Measurements from ENCODE around the gene RNF169.

RNF169 gene, protein sequence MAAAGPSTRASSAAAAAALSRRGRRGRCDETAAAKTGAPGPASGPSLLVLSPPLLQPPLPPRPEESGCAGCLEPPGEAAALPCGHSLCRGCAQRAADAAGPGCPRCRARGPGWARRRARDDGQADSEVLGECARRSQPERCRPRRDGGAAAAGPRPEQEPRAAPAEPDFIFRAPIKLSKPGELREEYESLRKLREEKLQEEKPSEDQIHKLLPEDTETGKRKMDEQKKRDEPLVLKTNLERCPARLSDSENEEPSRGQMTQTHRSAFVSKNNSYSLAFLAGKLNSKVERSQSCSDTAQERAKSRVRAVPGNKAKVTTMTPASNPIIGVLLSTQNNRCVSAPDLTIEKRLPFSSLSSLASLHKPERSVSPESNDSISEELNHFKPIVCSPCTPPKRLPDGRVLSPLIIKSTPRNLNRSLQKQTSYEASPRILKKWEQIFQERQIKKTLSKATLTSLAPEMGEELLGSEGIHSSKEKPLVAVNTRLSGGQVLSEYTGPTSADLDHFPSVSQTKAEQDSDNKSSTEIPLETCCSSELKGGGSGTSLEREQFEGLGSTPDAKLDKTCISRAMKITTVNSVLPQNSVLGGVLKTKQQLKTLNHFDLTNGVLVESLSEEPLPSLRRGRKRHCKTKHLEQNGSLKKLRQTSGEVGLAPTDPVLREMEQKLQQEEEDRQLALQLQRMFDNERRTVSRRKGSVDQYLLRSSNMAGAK

DNA sequence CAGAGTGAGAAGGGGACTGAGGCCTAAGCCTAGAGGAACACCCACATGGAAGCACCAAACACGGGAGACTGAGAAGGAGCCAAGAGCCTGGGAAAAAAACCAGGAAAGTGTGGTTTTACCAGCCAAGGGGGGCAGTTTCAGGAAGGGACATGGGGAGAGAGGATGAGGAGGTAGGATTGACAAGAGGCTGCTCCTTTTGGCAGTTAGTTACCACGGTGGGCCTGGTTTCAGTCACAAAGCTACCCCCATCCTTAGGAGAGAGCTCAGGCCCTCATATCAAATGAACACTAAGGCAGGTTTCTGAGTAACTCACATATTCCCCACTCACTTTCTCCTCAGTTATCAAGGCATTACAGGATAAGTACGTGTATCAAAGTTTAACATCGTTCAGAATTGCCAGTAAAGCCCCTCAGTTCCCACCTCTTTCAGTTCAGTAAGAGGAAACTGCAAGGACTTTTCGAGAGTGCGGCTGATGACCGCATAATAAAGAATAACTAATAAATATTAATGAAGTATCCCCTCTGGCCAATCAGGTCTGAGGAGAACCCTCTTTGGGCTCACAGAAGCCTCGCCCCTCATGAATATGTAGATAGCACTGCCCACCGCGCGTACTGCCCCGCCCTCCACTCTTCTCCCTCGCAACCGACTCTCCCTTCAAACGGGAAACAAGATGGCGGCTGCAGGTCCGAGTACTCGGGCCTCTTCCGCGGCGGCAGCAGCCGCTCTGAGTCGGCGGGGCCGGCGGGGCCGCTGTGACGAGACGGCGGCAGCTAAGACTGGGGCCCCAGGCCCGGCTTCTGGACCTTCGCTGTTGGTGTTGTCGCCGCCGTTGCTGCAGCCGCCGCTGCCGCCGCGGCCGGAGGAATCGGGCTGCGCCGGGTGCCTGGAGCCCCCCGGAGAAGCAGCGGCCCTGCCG lies at the start of gene RNF169:
Gene RNF169 (plus strand): TSS at position 639 of the 916 bp plus-strand sequence. CDS start 32 bp downstream, at position 671.
- DNase-seq: peak; percentile 94

DNA sequence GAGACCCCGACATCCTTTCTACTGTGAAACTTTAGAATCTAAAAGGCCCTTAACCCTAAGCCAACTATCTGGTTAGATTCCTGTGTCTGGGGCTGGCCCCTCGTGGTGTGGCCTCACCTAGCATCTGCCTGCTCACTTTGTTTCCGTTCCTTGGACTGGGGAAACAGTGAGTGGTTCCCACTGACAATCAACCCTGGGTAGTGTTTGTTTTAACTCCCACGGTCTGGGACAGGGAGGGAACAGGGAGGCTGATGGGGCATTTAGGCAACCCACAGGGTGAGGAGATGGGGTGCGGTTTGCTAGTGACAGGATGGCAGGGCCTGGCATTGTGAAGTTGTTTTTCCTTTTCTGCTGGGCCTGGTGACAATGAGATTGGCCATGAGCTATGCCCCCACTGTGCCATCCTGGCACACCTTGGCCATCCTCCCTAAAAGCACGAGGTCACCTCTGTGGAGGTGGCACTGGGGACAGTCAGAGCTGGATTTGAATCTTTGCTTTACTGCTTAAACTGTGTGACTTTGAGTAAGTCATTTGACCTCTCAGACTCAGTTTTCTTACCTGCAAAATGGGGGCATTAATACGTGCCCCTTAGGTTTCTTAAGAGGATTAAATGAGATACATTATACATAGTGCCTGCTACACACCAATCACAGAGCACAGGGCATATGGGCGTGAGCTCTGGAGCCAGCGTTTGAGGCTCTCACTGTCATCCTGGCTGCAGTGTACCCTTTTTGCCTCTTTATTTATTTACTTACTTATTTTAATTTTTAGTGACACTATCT lies 48.8 kb upstream of the RNF169 start:
- no peak for DNase-seq

DNA sequence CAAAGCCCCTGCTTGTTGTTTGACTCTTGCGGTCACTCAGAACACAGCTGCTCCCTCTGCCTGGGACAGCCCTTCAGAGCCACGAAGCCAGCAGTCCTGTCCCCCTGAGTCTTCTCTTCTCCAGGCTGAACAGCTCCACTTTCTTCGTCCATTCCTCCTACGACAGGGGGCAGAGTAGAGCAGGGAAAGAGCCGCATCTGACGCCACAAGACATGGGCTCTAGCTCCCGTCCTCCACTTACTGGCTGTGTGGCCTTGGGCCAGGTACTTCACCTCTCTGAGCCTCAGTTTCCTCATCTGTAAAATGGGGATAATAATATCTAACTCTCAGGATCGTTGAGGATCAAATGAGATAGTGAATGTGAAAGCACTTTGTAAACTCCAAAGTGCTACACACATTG lies 47.3 kb upstream of the RNF169 start:
- no peak for DNase-seq

DNA sequence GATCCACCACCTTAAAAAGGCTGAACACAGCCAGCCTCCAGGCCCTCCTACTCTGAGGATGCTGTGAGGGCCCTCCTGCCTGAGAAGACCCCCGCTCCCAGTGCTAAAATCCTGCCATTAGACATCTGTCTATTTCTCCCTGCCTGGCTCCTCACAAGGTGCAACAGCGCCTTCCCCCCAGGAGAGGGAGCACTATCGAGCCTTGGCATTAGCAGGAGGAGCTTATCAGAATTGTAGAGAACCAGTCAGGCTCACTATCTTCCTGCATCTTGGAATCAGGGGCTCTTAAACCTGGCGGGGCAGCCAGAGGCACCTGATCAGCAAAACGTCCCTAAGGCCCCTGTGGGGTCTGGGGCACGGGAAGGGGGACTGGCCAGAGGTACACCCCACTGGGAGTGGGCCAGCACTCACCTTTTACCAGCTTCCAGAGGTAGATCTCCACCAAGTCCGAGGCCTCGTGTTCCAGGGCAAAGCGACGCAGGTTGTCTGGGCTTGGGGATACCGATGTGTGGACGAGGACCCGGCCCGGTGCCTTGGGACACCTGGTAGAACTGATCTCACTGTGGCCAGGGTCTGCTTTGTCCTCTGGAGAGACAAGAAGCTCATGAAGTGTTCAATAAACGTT lies 46.2 kb upstream of the RNF169 start:
- peak; percentile 67 for DNase-seq

DNA sequence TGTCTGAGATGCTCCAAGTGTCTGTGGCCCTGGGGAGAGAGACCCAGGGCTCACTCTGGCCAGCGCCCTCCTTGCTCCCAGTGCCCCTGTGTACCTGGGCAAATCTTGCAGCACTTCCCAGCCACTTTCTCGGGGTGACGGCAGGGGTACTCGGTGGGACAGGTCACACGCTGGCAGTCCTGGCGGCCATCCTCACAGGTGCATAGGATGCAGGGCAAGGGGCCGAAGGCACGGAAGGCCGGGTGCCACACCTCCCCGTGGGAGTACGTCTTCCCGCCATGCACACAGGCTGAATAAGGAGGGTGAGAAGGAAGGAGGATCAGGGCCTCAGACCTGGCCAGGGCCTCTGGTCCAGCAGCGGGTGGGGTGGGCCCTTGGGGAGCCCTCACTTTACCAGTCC lies 45.4 kb upstream of the RNF169 start:
- DNase-seq: no peak

DNA sequence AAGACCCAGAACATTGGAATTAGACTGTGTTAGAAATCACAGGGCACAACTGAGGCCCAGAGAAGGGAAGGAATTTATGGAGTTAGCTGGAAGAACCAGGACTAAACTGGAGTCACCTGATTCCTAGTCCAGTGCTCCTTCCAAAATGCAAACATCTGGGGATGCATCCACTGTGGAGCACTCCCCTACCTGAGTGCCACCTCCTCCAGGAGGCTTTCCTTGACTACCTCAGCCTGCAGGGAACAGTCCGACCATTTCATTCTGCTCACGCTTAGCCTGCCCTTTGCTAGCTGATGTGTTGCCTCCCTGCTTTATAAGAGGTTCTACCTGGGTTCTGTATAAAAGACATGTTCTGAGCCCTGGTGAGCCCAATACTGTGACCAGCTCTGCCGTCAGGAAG lies 41.5 kb upstream of the RNF169 start:
- no peak for DNase-seq

DNA sequence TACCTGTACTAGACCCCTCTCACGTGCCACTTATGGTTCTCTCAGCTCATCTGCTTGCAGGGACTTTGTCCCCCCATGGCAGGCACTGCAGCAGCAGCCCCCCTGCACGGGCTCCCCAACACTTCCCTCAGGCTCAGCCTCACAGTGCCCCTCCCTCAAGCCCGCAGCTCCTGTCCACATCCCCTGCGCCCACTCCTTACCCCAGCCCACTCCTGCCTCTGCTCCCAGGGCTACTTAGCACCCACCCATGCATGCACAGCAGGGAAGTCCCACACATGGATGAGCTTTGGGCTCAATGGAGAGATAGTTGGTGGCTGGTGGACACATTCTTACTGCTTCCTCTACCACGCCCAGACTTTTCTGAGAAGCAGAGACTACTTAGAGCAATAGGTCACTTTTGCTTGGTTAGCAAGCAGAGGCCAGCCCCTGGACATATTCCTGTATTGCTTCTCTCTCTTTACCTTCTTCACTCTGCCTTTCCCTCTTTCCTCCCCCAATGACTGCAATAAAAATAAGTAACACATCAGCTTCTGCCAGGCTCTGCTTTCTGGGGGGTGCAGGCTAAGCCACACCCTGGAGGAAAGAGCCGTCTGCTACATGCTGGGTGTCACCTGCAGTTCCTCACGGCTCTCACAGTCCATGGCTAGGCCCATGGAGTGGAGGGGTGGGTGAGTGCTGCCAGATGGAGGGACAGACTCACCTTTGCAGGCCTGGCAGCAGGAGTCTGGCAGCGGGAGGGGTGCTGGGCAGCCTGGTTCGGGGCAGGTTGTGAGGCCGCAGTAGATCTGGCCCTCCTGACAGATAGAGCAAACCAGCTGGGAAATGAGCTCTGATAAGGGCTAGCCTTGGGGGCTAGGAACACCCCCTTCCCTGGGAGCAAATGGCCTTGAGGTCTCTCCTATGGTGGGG lies 40.8 kb upstream of the RNF169 start:
- DNase-seq: no peak

DNA sequence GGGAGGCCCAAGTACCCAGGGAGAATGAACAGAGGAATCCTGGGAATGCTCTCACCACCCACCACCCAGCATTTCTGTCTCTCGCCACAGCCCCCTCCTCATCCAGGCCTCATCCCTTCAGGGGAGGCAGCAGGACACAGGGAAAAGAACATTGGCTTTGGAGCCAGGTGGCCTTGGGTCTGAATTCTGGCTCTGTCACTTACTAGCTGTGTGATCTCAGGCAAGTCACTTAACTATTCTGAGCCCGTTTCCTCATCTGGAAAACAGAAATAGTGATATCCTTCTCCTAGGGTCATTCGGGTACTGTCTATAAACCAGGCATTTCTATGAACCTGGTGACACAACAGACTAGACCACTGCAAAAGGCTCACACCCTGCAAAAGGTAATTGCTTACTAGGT lies 39.5 kb upstream of the RNF169 start:
- no peak for DNase-seq

DNA sequence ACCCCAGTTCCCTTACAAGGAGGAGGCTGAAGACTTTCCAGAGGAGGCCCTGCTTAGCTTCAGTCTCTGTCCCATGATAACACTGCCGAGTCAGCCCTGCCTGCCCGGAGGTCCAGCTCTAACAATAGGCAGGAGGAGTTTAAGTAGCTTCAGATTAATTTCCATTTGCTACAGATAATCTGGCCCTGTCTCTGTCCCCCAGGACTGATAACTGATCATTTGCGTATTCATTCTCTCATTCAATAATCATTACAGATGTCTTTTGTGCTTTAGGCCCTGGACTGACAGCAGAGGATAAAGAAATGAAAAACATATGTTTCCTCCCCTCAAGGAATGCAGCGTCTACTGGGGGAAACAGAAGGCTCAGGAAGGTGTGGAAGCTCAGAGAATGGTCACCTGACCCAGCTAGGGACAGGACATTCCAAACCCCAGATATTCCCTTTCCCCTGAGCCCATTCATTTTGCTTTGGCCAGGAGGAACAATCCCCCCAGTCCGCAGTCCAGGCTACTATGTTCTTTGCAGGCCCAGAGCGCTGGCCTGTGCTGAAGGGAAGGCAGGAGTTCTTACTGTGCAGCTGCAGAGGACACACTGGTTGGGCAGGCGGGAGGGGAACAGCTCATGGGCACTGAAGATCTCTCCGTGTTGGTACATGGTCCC lies 38.2 kb upstream of the RNF169 start:
- peak; percentile 55 for DNase-seq

DNA sequence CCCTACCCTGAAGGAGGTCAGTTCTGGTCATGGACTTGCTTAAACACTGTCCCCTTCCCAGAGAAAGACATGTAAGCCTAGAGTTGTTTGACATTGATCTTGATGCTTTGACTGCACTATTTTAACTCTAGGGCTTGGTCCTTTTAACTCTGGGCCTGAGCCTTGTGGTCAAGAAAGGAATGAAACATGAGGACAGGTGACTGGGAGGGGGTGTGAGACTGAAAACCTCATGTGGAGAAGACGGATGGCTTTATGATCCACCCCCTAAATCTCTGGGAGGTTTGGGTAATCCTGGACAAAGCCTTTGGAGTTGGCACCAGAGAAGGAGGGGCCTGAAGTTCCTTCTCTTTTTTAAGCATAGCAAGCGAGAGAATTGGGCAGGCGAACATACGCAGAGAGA lies 35.0 kb upstream of the RNF169 start:
- no peak for DNase-seq

DNA sequence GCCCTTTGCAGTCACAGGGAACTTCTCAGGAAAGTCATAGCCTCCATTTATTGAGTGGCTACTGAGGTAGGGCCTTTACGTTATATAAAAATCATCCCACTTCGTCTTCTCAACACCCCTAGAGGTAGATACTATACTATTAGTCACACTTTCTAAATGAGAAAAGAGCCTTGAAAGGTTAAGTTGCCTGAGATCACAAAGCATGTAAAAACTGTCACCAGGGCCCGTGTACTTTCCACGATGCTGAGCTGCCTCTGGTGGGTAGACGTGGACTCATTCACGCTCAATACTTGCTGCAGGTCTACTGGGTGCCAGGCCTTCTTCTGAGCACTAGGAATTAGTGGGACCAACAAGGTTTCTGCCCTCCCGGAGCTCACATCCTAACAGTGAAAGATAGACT lies 33.7 kb upstream of the RNF169 start:
- no peak for DNase-seq

DNA sequence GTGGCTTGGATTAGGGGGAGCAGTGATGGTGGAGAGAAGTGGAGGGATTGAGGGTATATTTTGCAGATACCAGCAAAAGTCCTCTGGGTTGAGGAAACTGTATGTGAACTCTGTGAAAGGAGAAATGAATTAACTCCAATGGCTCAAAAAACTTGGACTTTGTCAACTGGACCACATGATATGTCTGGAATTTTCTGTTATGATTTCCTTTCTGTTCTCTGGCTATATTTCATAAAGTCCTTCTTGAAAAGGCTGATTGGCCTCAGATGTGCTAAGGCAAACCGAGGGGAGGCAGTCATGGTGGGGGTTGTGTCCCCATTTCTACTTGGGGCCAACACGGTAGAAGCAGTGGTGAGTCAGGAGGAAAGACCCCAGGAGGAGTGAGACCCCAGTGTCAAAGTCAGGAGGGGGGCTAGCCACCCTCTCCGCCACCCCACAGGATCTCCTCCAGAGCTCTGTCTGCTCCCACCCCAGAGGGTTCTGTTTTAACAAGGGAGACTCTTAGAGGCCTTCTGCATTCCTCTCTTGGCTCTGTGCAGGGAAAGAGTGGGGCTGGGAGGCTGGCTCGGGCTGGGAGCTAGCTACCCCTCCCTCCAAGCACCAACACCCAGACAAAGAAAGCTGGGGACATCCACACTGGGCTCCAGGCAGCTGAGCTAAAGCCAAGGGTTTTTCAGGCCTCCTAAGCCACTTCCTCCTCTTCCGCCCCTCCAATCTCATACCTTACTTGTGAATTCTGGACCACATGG lies 31.3 kb upstream of the RNF169 start:
- no peak for DNase-seq

DNA sequence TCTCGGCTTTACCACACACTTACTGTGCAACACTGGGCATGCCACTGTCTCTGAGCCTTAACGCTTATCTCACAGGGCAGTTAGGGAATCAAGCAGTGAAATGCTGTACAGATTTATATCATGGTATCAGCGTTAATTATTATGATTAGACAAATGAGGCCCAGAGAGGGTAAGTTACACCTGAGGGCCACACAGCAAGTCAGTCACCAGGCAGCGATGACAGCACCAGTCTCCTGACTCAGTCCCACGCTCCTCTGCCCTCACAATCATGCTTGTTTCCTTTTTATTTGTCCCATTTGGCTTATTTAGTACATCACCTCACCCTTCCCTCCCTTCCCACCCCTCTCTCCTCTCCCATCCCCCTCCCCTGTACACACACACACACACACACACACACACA lies 29.6 kb upstream of the RNF169 start:
- DNase-seq: no peak

DNA sequence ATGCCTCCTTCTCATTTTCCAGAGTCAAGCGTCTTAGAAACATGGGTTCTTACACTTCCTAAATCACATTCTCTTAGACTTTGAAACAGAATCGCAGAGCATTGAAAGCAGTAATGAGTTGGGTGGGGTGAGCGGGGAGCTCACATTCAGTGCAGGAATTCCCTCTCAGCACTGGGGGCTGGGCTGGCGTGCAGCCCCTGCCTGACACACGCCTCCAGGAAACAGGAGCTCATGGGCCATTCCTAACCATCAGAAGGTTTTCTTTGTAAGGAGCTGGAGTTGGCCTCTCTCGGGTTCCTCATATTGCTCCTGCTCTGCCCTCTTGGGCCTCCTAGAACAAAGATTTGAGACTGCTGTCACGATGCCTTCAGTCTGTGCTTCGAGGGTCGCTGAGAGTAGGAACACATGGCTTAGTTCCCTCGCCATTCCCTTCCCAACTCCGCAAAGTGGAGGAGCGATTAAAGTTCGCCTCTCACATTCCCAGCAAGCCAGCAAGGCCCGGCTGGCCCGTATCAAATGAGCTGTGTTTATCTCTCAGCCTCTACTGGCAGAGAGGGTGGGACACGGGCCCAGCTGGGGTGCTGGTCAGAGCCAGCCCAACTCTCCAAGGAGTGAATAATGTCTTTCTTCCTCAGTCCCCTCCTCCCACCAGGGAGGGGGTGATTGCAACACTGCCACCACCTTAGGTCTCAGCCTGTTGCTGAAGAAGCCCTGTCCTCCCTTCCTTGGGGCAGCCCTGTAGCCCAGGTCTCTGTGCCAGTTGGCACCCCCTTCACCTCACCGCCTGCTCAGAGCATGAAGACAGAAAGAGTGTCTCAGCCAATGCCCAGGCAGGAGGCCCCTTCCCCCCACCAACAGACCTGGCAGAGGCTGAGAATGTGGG lies 27.8 kb upstream of the RNF169 start:
- peak; percentile 60 for DNase-seq

DNA sequence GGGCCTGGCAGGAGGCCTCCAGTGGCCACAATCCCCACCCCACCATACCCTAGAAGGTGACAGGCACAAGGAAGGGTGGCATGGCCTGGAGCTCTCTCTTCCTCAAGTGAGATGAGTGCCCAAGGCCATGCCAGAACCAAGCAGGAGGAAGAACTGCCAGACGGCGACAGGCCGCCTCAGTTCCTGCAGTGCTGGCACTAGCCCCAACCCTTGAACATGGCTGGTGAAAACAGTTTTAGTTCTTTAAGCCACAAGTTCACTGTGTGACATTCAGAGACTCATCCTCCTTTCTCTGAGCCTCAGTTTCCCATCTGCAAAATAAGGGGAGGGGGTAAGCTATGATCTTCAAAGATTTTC lies 27.2 kb upstream of the RNF169 start:
- DNase-seq: no peak

DNA sequence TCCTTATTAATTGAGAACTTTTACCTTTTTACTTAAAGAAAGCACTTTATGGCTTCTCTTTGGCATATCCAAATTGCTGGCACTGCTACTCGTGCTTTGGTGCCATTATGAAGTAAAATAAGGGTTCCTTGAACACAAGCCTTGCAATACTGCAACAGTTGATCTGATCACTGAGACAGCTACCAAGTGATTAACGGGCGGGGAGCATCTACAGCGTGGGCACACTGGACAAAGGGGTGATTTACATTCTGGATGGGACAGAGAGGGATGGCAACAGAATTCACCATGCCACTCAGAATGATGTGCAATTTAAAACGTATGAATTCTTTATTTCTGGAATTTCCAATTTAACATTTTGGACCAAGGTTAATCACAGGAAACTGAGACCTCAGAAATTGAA lies 25.1 kb upstream of the RNF169 start:
- DNase-seq: no peak

DNA sequence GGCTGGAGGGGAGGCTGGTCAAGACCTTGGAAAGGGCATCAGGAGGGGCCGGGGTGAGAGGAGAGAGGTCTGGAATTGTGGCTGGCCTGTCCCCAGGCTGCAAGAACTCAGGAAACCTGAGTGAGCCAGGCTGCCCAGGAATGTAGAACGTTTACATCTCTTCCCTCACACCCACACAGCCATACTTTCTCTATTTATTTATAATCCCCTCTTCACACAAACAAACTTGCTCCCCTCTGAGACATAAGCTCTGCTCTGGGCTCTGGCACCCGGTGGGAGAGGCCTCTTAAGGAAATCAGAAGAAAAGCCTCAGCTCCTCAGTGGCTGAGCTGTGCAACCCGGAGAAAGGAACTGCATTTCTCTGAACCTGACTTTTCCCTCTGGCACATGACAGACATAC lies 22.9 kb upstream of the RNF169 start:
- DNase-seq: no peak

DNA sequence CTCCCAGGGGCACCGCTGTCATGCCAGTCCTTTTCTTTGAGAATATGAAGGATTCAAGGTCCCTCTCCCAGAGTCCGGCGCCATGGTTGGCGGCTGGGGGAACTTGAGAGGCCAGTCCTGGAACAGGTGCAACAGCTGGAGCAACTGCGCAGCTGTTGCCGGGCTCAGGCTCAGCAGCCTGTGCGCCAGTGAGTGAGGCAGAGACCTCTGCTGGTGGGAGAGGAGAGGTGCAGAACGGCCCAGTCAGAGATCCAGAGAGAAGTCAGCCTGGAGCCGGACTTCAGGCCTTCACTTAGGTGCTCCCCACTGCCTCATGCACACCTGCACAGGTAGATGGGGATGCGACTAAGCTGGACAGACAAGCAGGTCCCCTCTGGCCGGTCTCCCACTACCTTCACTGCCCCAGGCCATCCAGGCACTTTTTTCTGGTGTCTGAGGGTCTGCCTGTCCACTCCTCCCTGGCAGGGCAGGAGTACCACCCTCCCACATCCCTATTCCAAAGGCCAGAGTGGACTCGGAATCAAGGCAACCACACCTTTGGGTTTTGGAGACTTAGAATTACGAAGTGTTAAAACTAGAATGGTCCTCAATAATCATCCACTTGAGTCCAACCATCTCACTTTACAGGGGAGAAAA lies 22.0 kb upstream of the RNF169 start:
- peak; percentile 79 for DNase-seq
